DOHH2 (cell line): ENCODE data around the gene PDE4D.

Experiments used
- H3F3A ChIP-seq: fragments of 200-600 bp; sonication (generic), shearing (Covaris generic); 2 replicates; pipeline ENCODE4 v1.6.0; 2016; ENCODE audit warnings: antibody characterized with exemption, mild to moderate bottlenecking; ENCODE audit not compliant: control insufficient read depth, insufficient read depth
- H3K27ac ChIP-seq: fragments of 200-600 bp; sonication (generic); 2 replicates; pipeline ENCODE4 v1.5.1; 2014; ENCODE audit warnings: low read depth, mild to moderate bottlenecking, low read length, moderate library complexity
- H3K27me3 ChIP-seq: fragments of 200-600 bp; sonication (generic); 2 replicates; pipeline ENCODE4 v1.6.1; 2014; ENCODE audit warnings: mild to moderate bottlenecking, low read length, mixed read lengths; ENCODE audit not compliant: control insufficient read depth
- H3K36me3 ChIP-seq: fragments of 200-600 bp; sonication (generic); 2 replicates; pipeline ENCODE4 v1.6.1; 2014; ENCODE audit warnings: mild to moderate bottlenecking, low read length, moderate library complexity, mixed read lengths; ENCODE audit not compliant: control insufficient read depth
- H3K4me1 ChIP-seq: fragments of 200-600 bp; sonication (generic); 2 replicates; pipeline ENCODE4 v1.6.1; 2014; ENCODE audit warnings: mild to moderate bottlenecking, low read length, mixed read lengths; ENCODE audit not compliant: control insufficient read depth
- H3K4me2 ChIP-seq: fragments of 200-600 bp; sonication (generic); 2 replicates; pipeline ENCODE4 v1.6.0; 2014; ENCODE audit warnings: mild to moderate bottlenecking, low read length, moderate library complexity
- H3K4me3 ChIP-seq: fragments of 200-600 bp; sonication (generic); 2 replicates; pipeline ENCODE4 v1.5.1; 2014; ENCODE audit warnings: mild to moderate bottlenecking, low read length, mixed read lengths
- H3K79me2 ChIP-seq: fragments of 200-600 bp; sonication (generic); 2 replicates; pipeline ENCODE4 v1.6.1; 2014; ENCODE audit warnings: mild to moderate bottlenecking, low read length, mixed read lengths; ENCODE audit not compliant: control insufficient read depth
- H3K9me2 ChIP-seq: fragments of 200-600 bp; sonication (generic); replicated peaks from 2 replicates; pipeline ENCODE4 v1.6.1; 2014; ENCODE audit warnings: mild to moderate bottlenecking, low read length, mixed read lengths; ENCODE audit not compliant: control insufficient read depth
- H3K9me3 ChIP-seq: fragments of 200-600 bp; sonication (generic); 2 replicates; pipeline ENCODE4 v1.6.1; 2014; ENCODE audit warnings: antibody characterized with exemption, low read length, mixed read lengths; ENCODE audit not compliant: control insufficient read depth, insufficient read depth
- H4K20me1 ChIP-seq: fragments of 200-600 bp; sonication (generic); 2 replicates; pipeline ENCODE4 v1.6.0; 2014; ENCODE audit warnings: low read depth, mild to moderate bottlenecking, antibody characterized with exemption, low read length, moderate library complexity; ENCODE audit not compliant: control insufficient read depth, insufficient read depth
- CTCF ChIP-seq: fragments of 200-600 bp; sonication (generic); IDR thresholded peaks from one replicate; pipeline ENCODE4 v1.5.1; 2014; ENCODE audit warnings: antibody characterized with exemption, mild to moderate bottlenecking, low read depth, low read length; ENCODE audit not compliant: poor library complexity, severe bottlenecking
- EZH2phosphoT487 ChIP-seq: fragments of 200-600 bp; sonication (generic); IDR thresholded peaks from 2 replicates; pipeline ENCODE4 v1.6.1; 2017; ENCODE audit warnings: borderline replicate concordance, mild to moderate bottlenecking, antibody characterized with exemption, low read length, moderate library complexity, mixed read lengths

The PDE4D gene

GRCh38 chr5:59264639-59265245 lies 628.8 kb downstream of the PDE4D start:
- Histone ChIP-seq H3K9me3 (no peaks in the 10 kb centered on the region), H3K4me2 (no peak overlapping the region)

GRCh38 chr5:59264013-59264412 lies 629.5 kb downstream of the PDE4D start:
- no peaks in the 10 kb centered on the region for H3K9me3 ChIP-seq
- no peaks in the 10 kb centered on the region for H3K79me2 ChIP-seq

More at GRCh38 chr5:59264639-59265245, 628.8 kb downstream of the PDE4D start:
- TF ChIP-seq EZH2phosphoT487 (no peak), CTCF (no peak)
- Histone ChIP-seq H3K27ac (no peak overlapping the region), H3K9me2 (no peaks in the 10 kb centered on the region), H4K20me1 (no peaks in the 10 kb centered on the region), H3K27me3 (peaks cover 8% of the 10 kb centered on the region), H3K79me2 (no peaks in the 10 kb centered on the region), H3K36me3 (no peaks in the 10 kb centered on the region), H3K4me3 (no peak overlapping the region), H3F3A (no peaks in the 10 kb centered on the region), H3K4me1 (no peaks in the 10 kb centered on the region)

GRCh38 chr5:59261969-59262368 lies 631.6 kb downstream of the PDE4D start:
- Histone ChIP-seq H3F3A (no peaks in the 10 kb centered on the region), H3K9me3 (no peaks in the 10 kb centered on the region), H3K4me2 (no peak overlapping the region), H3K4me3 (no peak overlapping the region), H3K36me3 (no peaks in the 10 kb centered on the region), H3K27me3 (peaks cover 8% of the 10 kb centered on the region), H4K20me1 (no peaks in the 10 kb centered on the region), H3K27ac (no peak overlapping the region), H3K79me2 (no peaks in the 10 kb centered on the region), H3K9me2 (no peaks in the 10 kb centered on the region), H3K4me1 (no peaks in the 10 kb centered on the region)
- no peak for TF ChIP-seq EZH2phosphoT487
- TF ChIP-seq CTCF, result no peak

More at GRCh38 chr5:59264013-59264412, 629.5 kb downstream of the PDE4D start:
- Histone ChIP-seq H3K4me2 (no peak overlapping the region), H3K27me3 (peaks cover 8% of the 10 kb centered on the region), H3K4me3 (no peak overlapping the region), H4K20me1 (no peaks in the 10 kb centered on the region), H3K27ac (no peak overlapping the region), H3K36me3 (no peaks in the 10 kb centered on the region), H3F3A (no peaks in the 10 kb centered on the region), H3K4me1 (no peaks in the 10 kb centered on the region), H3K9me2 (no peaks in the 10 kb centered on the region)
- no peak for TF ChIP-seq CTCF
- TF ChIP-seq EZH2phosphoT487, result no peak
